GM19455 (cell line): ENCODE measurements around the gene KIF3B.
"Not testable (repeated sequence)": the region's sequence is repeated elsewhere in the genome, so short reads cannot be mapped to it uniquely, and the experiment has no call there.

Experiments
- ATAC-seq: cut with Tn5 transposase; IDR thresholded peaks from one replicate; pipeline ENCODE4 v1.9.1; 2021; ENCODE audit not compliant: unreplicated experiment

Gene KIF3B

DNA sequence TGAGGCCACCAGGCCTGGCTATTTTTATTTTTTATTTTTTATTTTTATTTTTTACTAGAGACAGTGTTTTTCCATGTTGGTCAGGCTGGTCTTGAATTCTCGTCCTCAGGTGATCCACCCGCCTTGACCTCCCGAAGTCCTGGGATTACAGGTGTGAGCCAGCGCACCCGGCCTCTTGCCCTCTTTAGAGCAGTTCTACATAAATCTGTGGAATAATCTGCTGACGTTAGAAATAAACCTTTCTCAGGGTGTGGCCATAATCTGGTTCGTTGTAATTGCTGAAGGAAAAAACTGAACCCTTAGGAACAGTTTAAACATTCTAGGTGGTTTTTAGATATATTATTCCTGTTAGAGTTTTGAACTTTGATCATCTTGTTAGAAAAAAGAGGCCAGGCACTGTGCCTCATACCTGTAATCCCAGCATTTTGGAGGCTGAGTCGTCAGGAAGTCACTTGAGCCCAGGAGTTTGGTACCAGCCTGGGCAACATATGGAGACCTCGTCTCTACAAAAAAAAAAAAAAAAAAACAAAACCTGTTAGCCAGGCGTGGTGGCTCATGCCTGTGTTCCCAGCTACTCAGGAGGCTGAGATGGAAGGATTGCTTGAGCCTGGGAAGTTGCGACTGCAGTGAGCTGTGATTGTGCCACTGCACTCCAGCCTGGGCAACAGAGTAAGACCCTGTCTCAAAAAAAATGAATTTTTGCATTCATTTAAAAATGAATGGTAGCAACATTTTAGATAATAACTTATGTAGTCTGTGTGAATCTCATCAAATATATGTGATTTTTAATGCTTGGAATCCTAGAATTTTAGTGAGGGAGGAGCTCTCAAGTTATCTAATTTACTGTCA, 104.9 kb downstream of the KIF3B start:
- no peak for ATAC-seq

DNA sequence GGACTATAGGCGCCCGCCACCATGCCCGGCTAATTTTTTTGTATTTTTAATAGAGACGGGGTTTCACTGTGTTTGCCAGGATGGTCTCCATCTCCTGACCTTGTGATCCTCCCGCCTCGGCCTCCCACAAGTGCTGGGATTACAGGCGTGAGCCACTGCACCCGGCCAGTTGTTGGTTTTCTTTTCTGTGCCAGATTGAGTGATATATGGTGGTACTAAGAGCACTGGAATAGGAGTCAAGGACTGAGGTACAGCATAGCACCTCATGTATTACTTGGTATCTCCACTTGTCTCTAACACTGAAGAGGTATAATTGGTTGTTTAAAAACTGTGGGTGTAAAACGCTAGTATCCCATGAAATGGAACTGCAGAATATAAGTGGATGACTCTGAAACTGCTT, 106.0 kb downstream of the KIF3B start:
- not testable (repeated sequence) for ATAC-seq
